Vagina (tissue), 2 donors: Measurements from ENCODE around the gene ANAPC2.

Experiments used
- POLR2A ChIP-seq, 2 donors: fragments of 450-650 bp; IDR thresholded peaks; one replicate each; pipeline ENCODE4 v1.6.1; 2017; ENCODE audit warnings: antibody characterized with exemption in 2 of 2, mild to moderate bottlenecking in 2 of 2, moderate library complexity in 2 of 2
- POLR2AphosphoS5 ChIP-seq, 2 donors: sonication (generic); formaldehyde crosslinking; IDR thresholded peaks; one replicate each; pipeline ENCODE4 v1.9.0; 2017; ENCODE audit warnings: antibody characterized with exemption in 2 of 2, mild to moderate bottlenecking in 2 of 2, low read depth in 1 of 2; ENCODE audit not compliant: insufficient read depth in 1 of 2
- TF ChIP-seq, protein P1 (sequence below), 3 experiments: fragments of 450-650 bp in 2 of 3; fragments of 200-600 bp in 1 of 3; sonication (generic) in 1 of 3; IDR thresholded peaks; one replicate each; pipeline ENCODE4 v1.5.1; 2017 to 2019; ENCODE audit warnings: antibody characterized with exemption in 3 of 3, mild to moderate bottlenecking in 2 of 3, moderate library complexity in 2 of 3

- no peak for TF ChIP-seq POLR2AphosphoS5 (IDR thresholded peaks at IDR 0.05; ENCODE audit: insufficient read depth in 1 of 2, low read depth in 1 of 2)
- TF ChIP-seq POLR2A (IDR thresholded peaks at IDR 0.05): no peak
- TF ChIP-seq, protein P1, sequence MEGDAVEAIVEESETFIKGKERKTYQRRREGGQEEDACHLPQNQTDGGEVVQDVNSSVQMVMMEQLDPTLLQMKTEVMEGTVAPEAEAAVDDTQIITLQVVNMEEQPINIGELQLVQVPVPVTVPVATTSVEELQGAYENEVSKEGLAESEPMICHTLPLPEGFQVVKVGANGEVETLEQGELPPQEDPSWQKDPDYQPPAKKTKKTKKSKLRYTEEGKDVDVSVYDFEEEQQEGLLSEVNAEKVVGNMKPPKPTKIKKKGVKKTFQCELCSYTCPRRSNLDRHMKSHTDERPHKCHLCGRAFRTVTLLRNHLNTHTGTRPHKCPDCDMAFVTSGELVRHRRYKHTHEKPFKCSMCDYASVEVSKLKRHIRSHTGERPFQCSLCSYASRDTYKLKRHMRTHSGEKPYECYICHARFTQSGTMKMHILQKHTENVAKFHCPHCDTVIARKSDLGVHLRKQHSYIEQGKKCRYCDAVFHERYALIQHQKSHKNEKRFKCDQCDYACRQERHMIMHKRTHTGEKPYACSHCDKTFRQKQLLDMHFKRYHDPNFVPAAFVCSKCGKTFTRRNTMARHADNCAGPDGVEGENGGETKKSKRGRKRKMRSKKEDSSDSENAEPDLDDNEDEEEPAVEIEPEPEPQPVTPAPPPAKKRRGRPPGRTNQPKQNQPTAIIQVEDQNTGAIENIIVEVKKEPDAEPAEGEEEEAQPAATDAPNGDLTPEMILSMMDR (IDR thresholded peaks at IDR 0.05): no peak
These were observed 45.8 kb upstream of the ANAPC2 start for GRCh38 chr9:137234055-137234697.
